ENCODE measurements around the gene RHOT2. TPM values are rescaled to one million over a fixed set of nuclear protein-coding genes. Genes with fewer than 3 reads are reported as not detected.

The RHOT2 gene
- total RNA-seq, 4 donors from 2014 or later = 110 to 416 (median 239) TPM

- TF ChIP-seq POLR2A (IDR thresholded peaks at IDR 0.05) = no peak
- peak in 1 of 6 experiments; percentile 2 for TF ChIP-seq CTCF (IDR thresholded peaks at IDR 0.05)
Observed at GRCh38 chr16:680967-681745, 13.2 kb downstream of the RHOT2 start.

GRCh38 chr16:681746-682427 lies 14.0 kb downstream of the RHOT2 start:
- no peaks in the 10 kb centered on the region for H3K27me3 ChIP-seq
- no peak for TF ChIP-seq CTCF (IDR thresholded peaks at IDR 0.05)
- TF ChIP-seq POLR2A (IDR thresholded peaks at IDR 0.05) = no peak
- no peaks in the 10 kb centered on the region for H3K9me3 ChIP-seq
- H3K36me3 ChIP-seq = peaks cover 0 to 27% (median 0%) of the 10 kb centered on the region in 3 donors
- H3K4me3 ChIP-seq = no peak overlapping the region
- no peak overlapping the region for H3K27ac ChIP-seq
- DNase-seq = no peak
- peaks cover 4 to 51% (median 36%) of the 10 kb centered on the region in 4 donors for H3K4me1 ChIP-seq

More at GRCh38 chr16:680967-681745, 13.2 kb downstream of the RHOT2 start:
- no peaks in the 10 kb centered on the region for H3K9me3 ChIP-seq
- H3K36me3 ChIP-seq = peaks cover 0 to 22% (median 0%) of the 10 kb centered on the region in 3 donors
- H3K27ac ChIP-seq = peak overlapping the region; percentile 91 to 97 (median 94)
- H3K27me3 ChIP-seq = no peaks in the 10 kb centered on the region
- peak in 1 of 3 donors; percentile 70 for DNase-seq
- peak overlapping the region; percentile 73 to 98 (median 94) for H3K4me3 ChIP-seq
- peaks cover 7 to 58% (median 38%) of the 10 kb centered on the region in 4 donors for H3K4me1 ChIP-seq

- Histone ChIP-seq H3K27me3 (no peaks in the 10 kb centered on the region), H3K27ac (no peak overlapping the region), H3K4me3 (peak overlapping the region in 3 of 4 donors; percentile 58 to 83 (median 83)), H3K9me3 (no peaks in the 10 kb centered on the region), H3K4me1 (peaks cover 0 to 45% (median 32%) of the 10 kb centered on the region in 4 donors), H3K36me3 (peaks cover 0 to 32% (median 0%) of the 10 kb centered on the region in 3 donors)
- TF ChIP-seq POLR2A (IDR thresholded peaks at IDR 0.05) (no peak), CTCF (IDR thresholded peaks at IDR 0.05) (no peak)
- DNase-seq = no peak
Observed at GRCh38 chr16:682493-683395, 14.8 kb downstream of the RHOT2 start.

- Histone ChIP-seq H3K9me3 (no peaks in the 10 kb centered on the region), H3K36me3 (peaks cover 0 to 32% (median 0%) of the 10 kb centered on the region in 3 donors), H3K4me1 (peaks cover 0 to 45% (median 31%) of the 10 kb centered on the region in 4 donors), H3K27ac (peak overlapping the region; percentile 55 to 85 (median 68)), H3K27me3 (no peaks in the 10 kb centered on the region), H3K4me3 (peak overlapping the region; percentile 58 to 83 (median 72))
- DNase-seq = no peak
- TF ChIP-seq POLR2A (IDR thresholded peaks at IDR 0.05) = no peak
- TF ChIP-seq CTCF (IDR thresholded peaks at IDR 0.05) = no peak
Observed at GRCh38 chr16:683396-684070, 15.6 kb downstream of the RHOT2 start.

Data from Peyer's patch (tissue), 4 donors.